GM12878 (cell line): ENCODE results near the gene GCNT4. TPM values are rescaled to one million over a fixed set of nuclear protein-coding genes. Genes with fewer than 3 reads are reported as not detected.

Experiments
- ATAC-seq: fragments of 200-7000 bp; cut with Tn5 transposase; 3 replicates; pipeline ENCODE4 v1.9.1; 2020; ENCODE audit warnings: mild to moderate bottlenecking, moderate library complexity
- BruUV-seq: library from RNA; stranded (reverse); fragments of 400-500 nt; replicated peaks from 2 replicates; lab custom pipeline; 2021; lab: Mats Ljungman, UMichigan
- CTCF ChIA-PET: fragments of 300-600 bp; sonication (Branson Sonifier 250); formaldehyde crosslinking; extraction: SDS; loops from one replicate; lab custom pipeline; 2021; ENCODE audit warnings: inconsistent platforms; lab: Yijun Ruan, JAX
- POLR2A ChIA-PET: fragments of 350-600 bp; formaldehyde crosslinking; extraction: SDS; loops from one replicate; lab custom pipeline; 2021; ENCODE audit warnings: inconsistent platforms; lab: Charles Lee
- RAD21 ChIA-PET: fragments of 300-600 bp; sonication (Branson Sonifier 250); formaldehyde crosslinking; loops from one replicate; lab custom pipeline; 2023; ENCODE audit warnings: antibody characterized with exemption; ENCODE audit not compliant: unreplicated experiment; lab: Charles Lee
- SMC1A ChIA-PET: fragments of 300-600 bp; sonication (Branson Sonifier 250); formaldehyde crosslinking; loops from one replicate; lab custom pipeline; 2023; ENCODE audit not compliant: unreplicated experiment, uncharacterized antibody; lab: Charles Lee
- DNase-seq: peaks from one replicate; pipeline ENCODE4 v3.0.0-alpha.2; 2011; ENCODE audit warnings: low read depth, low spot score
- FAIRE-seq: peaks from 3 replicates; lab custom pipeline; 2011; peaks lifted over from hg19 to GRCh38; lab: Jason Lieb, UNC
- H2AFZ ChIP-seq: 2 replicates; pipeline ENCODE4 v1.6.0; 2011; ENCODE audit warnings: low read depth, low read length, control low read depth; ENCODE audit not compliant: control insufficient read depth
- H3K27ac ChIP-seq: 2 replicates; pipeline ENCODE4 v1.5.1; 2011; ENCODE audit warnings: control low read depth; ENCODE audit not compliant: control insufficient read depth, insufficient read depth
- H3K27me3 ChIP-seq, 2 experiments: replicated peaks in 1 of 2; 2 replicates each; pipeline versions ENCODE4 v1.6.0 to v1.6.1; 2011; ENCODE audit warnings: low read length in 1 of 2; ENCODE audit not compliant: control insufficient read depth in 2 of 2, insufficient read depth in 2 of 2
- H3K36me3 ChIP-seq, 2 experiments: 2 replicates each; pipeline ENCODE4 v1.5.1; 2011; ENCODE audit warnings: low read length in 1 of 2; ENCODE audit not compliant: control insufficient read depth in 2 of 2, insufficient read depth in 2 of 2
- H3K4me1 ChIP-seq: 2 replicates; pipeline ENCODE4 v1.6.1; 2011; ENCODE audit warnings: mild to moderate bottlenecking, low read length, moderate library complexity, mixed read lengths; ENCODE audit not compliant: control insufficient read depth, insufficient read depth
- H3K4me2 ChIP-seq: 2 replicates; pipeline ENCODE4 v1.6.0; 2011; ENCODE audit warnings: control low read depth; ENCODE audit not compliant: control insufficient read depth, insufficient read depth
- H3K4me3 ChIP-seq: fragments of 200-600 bp; sonication (generic); 2 replicates; pipeline ENCODE4 v1.5.1; 2016
- H3K79me2 ChIP-seq: 2 replicates; pipeline ENCODE4 v1.6.0; 2011; ENCODE audit warnings: low read length; ENCODE audit not compliant: control insufficient read depth, insufficient read depth
- H3K9ac ChIP-seq: 2 replicates; pipeline ENCODE4 v1.8.0; 2011; ENCODE audit warnings: low read length, control low read depth, mixed read lengths; ENCODE audit not compliant: control insufficient read depth, insufficient read depth
- H3K9me3 ChIP-seq: replicated peaks from 3 replicates; pipeline ENCODE4 v1.5.1; 2011; ENCODE audit warnings: mild to moderate bottlenecking, low read length; ENCODE audit not compliant: control insufficient read depth, insufficient read depth
- H4K20me1 ChIP-seq: 2 replicates; pipeline ENCODE4 v1.6.0; 2011; ENCODE audit not compliant: control insufficient read depth, insufficient read depth
- CBFB ChIP-seq: IDR thresholded peaks from 2 replicates; pipeline ENCODE4 v1.6.1; 2016; ENCODE audit warnings: antibody characterized with exemption, low read depth
- HSF1 ChIP-seq: fragments of 150-350 bp; IDR thresholded peaks from 2 replicates; pipeline ENCODE4 v1.6.1; 2014; ENCODE audit warnings: mild to moderate bottlenecking, low read depth, low read length
- MTA2 ChIP-seq: fragments of 450-650 bp; IDR thresholded peaks from 2 replicates; pipeline ENCODE4 v1.6.1; 2016; ENCODE audit warnings: low read depth, mild to moderate bottlenecking, moderate library complexity
- MYC ChIP-seq: IDR thresholded peaks from 2 replicates; pipeline ENCODE4 v1.6.1; 2011; ENCODE audit warnings: mild to moderate bottlenecking, low read length, moderate library complexity, inconsistent platforms; ENCODE audit not compliant: insufficient read depth, insufficient replicate concordance, insufficient read length, severe bottlenecking
- NBN ChIP-seq: fragments of 450-650 bp; IDR thresholded peaks from 2 replicates; pipeline ENCODE4 v1.6.1; 2016
- POLR2AphosphoS5 ChIP-seq: IDR thresholded peaks from 2 replicates; pipeline ENCODE4 v1.6.1; 2011; ENCODE audit warnings: mild to moderate bottlenecking, low read length, inconsistent platforms
- RELA ChIP-seq: fragments of 450-650 bp; IDR thresholded peaks from 2 replicates; pipeline ENCODE4 v1.8.0; 2014; ENCODE audit warnings: borderline replicate concordance; ENCODE audit not compliant: partially characterized antibody
- SMARCA5 ChIP-seq: fragments of 450-650 bp; IDR thresholded peaks from 2 replicates; pipeline ENCODE4 v1.6.1; 2017; ENCODE audit warnings: mild to moderate bottlenecking
- TARDBP ChIP-seq: IDR thresholded peaks from 2 replicates; pipeline ENCODE4 v1.6.1; 2016; ENCODE audit warnings: borderline replicate concordance
- TCF12 ChIP-seq: IDR thresholded peaks from 2 replicates; pipeline ENCODE4 v1.6.1; 2011; ENCODE audit warnings: low read depth, mild to moderate bottlenecking, low read length
- USF1 ChIP-seq: IDR thresholded peaks from 2 replicates; pipeline ENCODE4 v1.6.1; 2011; ENCODE audit warnings: borderline replicate concordance, low read depth, mild to moderate bottlenecking, moderate library complexity, mixed read lengths, low read length; ENCODE audit not compliant: insufficient read depth; ENCODE audit errors: extremely low read length
- YBX1 ChIP-seq: fragments of 450-650 bp; IDR thresholded peaks from 2 replicates; pipeline ENCODE4 v1.6.1; 2016; ENCODE audit warnings: antibody characterized with exemption
- ZBTB4 ChIP-seq: fragments of 450-650 bp; formaldehyde crosslinking; IDR thresholded peaks from 2 replicates; pipeline ENCODE4 v1.4.0; 2022; ENCODE audit warnings: mild to moderate bottlenecking, moderate library complexity
- ZNF622 ChIP-seq: fragments of 450-650 bp; IDR thresholded peaks from 2 replicates; pipeline ENCODE4 v1.6.1; 2017; ENCODE audit warnings: mild to moderate bottlenecking, inconsistent platforms
- WGBS: methylation state at CpG from one replicate; pipeline ENCODE4 v1.1.6; 2016; ENCODE audit warnings: low lambda C conversion rate; ENCODE audit not compliant: insufficient replicate concordance, insufficient coverage; ENCODE audit errors: missing lambda C conversion rate; 5-methylcytosine and 5-hydroxymethylcytosine counted together
- in situ Hi-C: fragments of 300-500 bp; cut with MboI; formaldehyde crosslinking; loops from 9 replicates; pipeline ENCODE4 v1.14.3; 2018; ENCODE audit warnings: mixed read lengths
- intact Hi-C: fragments of 100-400 bp; cut with micrococcal nuclease; formaldehyde crosslinking; loops from one replicate; pipeline ENCODE4 v1.14.2; 2022; ENCODE audit not compliant: unreplicated experiment
- polyA plus RNA-seq, 11 experiments: library from polyadenylated mRNA; depleted of rRNA in 4 of 11; unstranded in 6 of 11; stranded (reverse) in 5 of 11; fragments of >200 nt; fragmentation: Nextera tagmentation in 4 of 11; fragmentation: Illumina TruSeq in 1 of 11; extraction: Ambion mirVana in 4 of 11; extraction: Trizol in 1 of 11; gene quantifications; 1 replicate in 1 of 11; 2 replicates in 10 of 11; pipeline versions ENCODE4 v1.2.1 to v1.2.3, GENCODE V29; 2011 to 2016; ENCODE audit warnings: inconsistent platforms in 2 of 11, missing spikeins in 2 of 11, low read depth in 1 of 11
- total RNA-seq, 4 experiments: library from RNA; depleted of rRNA in 3 of 4; stranded (reverse); fragments of >200 nt in 3 of 4; fragmentation: Illumina TruSeq in 1 of 4; extraction: Trizol in 1 of 4; gene quantifications; 2 replicates each; pipeline versions ENCODE4 v1.2.1 to v1.2.3, GENCODE V29; 2013 to 2021

The GCNT4 gene
- total and polyA plus RNA-seq, 10 of the 15 experiments (the other 5 are each of a cell fraction or from before 2014, with no cell fraction given): 0.03 to 0.04 TPM; not detected in 8

- Histone ChIP-seq H2AFZ (no peak overlapping the region), H3K27me3 (no peaks in the 10 kb centered on the region; a peak in 1 of 4 replicates), H4K20me1 (no peaks in the 10 kb centered on the region), H3K27ac (no peak overlapping the region), H3K4me3 (no peak overlapping the region), H3K9me3 (no peaks in the 10 kb centered on the region), H3K36me3 (no peaks in the 10 kb centered on the region), H3K79me2 (no peaks in the 10 kb centered on the region), H3K4me1 (no peaks in the 10 kb centered on the region)
- ChIA-PET POLR2A (no interaction called here), SMC1A (no interaction called here), CTCF (no interaction called here), RAD21 (interaction anchor here (0.6 kb wide), 1 partner anchor 897 kb away, joined by 4 read pairs; no protein-coding TSS in a partner anchor)
- ATAC-seq: no peak
- DNase-seq: no peak
- intact Hi-C loops: no loop called here
- BruUV-seq: no TSS peak
- in situ Hi-C loops: no loop called here
- WGBS: 67% methylated on average over 3 of the region's 3 CpGs
- TF ChIP-seq YBX1 (no peak), TARDBP (no peak), NBN (no peak), MYC (no peak), SMARCA5 (no peak), TCF12 (no peak), USF1 (no peak), POLR2AphosphoS5 (no peak), MTA2 (no peak), ZNF622 (no peak), RELA (no peak), CBFB (no peak), ZBTB4 (CRISPR knock-in tag) (no peak), HSF1 (no peak)
- TF ChIP-seq, all 136 proteins: peak for 0
- Histone ChIP-seq H3K9ac (no peak overlapping the region), H3K4me2 (no peak overlapping the region)
- FAIRE-seq: no peak
These were observed 24.3 kb downstream of the GCNT4 start for GRCh38 chr5:75028090-75028489.
